ENCODE measurements around the gene C1orf105. TPM values are rescaled to one million over a fixed set of nuclear protein-coding genes. Genes with fewer than 3 reads are reported as not detected.

Gene C1orf105
- total RNA-seq, 4 donors from 2014 or later, result not detected

DNA sequence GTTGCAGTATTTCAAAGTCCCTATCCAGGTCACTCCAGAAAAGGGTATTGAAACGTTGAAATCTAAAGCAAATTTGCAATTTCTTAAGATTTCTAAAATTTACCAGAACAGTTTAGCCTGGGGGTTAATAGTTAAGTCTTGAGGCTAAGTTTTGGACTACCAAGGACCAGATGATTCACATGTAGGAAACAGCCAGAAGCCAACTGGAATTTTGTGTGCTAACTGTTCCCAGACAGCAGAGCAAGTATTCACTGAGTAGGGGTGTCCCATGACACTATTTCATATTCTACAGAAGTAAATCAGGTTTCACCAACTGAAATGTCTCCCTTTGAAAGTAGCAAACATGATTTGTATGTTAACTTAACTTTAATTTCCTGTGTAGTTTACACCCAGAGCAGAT, 11.5 kb upstream of the C1orf105 start:
- TF ChIP-seq POLR2A (IDR thresholded peaks at IDR 0.05), result no peak
- TF ChIP-seq, protein P1, sequence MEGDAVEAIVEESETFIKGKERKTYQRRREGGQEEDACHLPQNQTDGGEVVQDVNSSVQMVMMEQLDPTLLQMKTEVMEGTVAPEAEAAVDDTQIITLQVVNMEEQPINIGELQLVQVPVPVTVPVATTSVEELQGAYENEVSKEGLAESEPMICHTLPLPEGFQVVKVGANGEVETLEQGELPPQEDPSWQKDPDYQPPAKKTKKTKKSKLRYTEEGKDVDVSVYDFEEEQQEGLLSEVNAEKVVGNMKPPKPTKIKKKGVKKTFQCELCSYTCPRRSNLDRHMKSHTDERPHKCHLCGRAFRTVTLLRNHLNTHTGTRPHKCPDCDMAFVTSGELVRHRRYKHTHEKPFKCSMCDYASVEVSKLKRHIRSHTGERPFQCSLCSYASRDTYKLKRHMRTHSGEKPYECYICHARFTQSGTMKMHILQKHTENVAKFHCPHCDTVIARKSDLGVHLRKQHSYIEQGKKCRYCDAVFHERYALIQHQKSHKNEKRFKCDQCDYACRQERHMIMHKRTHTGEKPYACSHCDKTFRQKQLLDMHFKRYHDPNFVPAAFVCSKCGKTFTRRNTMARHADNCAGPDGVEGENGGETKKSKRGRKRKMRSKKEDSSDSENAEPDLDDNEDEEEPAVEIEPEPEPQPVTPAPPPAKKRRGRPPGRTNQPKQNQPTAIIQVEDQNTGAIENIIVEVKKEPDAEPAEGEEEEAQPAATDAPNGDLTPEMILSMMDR (IDR thresholded peaks at IDR 0.05), result no peak
- H3K4me3 ChIP-seq, result no peak overlapping the region

DNA sequence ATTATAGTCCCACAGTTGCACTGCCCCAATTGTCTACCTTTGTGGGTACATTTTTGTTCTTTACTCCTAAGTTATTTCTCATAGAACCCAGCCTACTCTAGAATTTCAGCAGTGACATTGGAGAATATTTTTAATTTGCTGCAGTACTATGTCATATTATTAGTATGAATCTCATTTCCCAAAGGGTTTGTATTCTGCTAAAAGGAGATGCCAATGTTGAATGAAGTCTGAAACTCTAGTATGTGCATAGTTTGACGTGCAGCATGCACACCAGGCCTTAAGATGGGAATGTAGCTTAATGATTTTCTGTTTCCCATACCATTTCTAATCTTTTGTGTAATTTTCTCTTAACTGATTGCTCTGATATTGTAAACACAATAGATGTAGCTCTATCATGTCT, 10.5 kb upstream of the C1orf105 start:
- no peak for TF ChIP-seq POLR2A (IDR thresholded peaks at IDR 0.05)
- H3K4me1 ChIP-seq, result no peaks in the 10 kb centered on the region
- intact Hi-C loops (cut with DNase I), result no loop called here
- no peaks in the 10 kb centered on the region for H3K9me3 ChIP-seq
- H3K4me3 ChIP-seq, result no peak overlapping the region
- 84 to 91% methylated on average over 1 of the region's 1 CpG for WGBS, 2 donors
- no peak overlapping the region for H3K27ac ChIP-seq
- no peaks in the 10 kb centered on the region for H3K27me3 ChIP-seq
- H3K36me3 ChIP-seq, result no peaks in the 10 kb centered on the region
- no peak for DNase-seq

More for the DNA sequence above, 11.5 kb upstream of the C1orf105 start:
- H3K9me3 ChIP-seq, result no peaks in the 10 kb centered on the region
- intact Hi-C loops (cut with DNase I), result no loop called here
- no peak for DNase-seq
- WGBS, 2 donors, result 69 to 74% methylated on average over 1 of the region's 1 CpG
- no peaks in the 10 kb centered on the region for H3K4me1 ChIP-seq
- H3K36me3 ChIP-seq, result no peaks in the 10 kb centered on the region
- H3K27me3 ChIP-seq, result no peaks in the 10 kb centered on the region
- no peak overlapping the region for H3K27ac ChIP-seq

DNA sequence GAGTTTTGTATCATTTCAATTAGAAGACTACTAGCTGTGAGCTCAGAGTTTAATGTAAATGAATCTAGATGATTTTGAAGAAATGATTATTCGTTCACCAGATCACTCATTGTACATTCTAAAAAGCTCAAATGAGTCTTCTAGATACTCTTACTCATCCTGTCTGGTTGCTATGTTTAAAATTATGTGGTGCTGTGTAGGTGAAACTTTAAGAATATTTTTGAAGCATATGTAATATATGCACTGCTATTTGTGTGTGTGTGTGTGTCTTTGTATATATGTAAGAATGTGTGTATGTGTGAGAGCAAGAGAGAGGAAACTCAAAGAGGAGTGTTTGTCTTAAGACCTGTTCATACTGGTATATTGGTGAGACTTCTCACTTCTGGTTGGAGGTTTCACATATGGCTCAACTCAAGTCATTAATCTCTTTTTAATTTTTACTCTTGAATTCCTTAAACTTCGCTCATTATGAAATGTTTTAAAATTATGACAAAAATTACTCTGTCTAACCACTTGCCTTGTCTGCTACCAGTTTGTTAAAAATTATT, 8.6 kb upstream of the C1orf105 start:
- Histone ChIP-seq H3K4me3 (no peak overlapping the region), H3K9me3 (no peaks in the 10 kb centered on the region), H3K27ac (no peak overlapping the region), H3K27me3 (no peaks in the 10 kb centered on the region), H3K36me3 (no peaks in the 10 kb centered on the region), H3K4me1 (no peaks in the 10 kb centered on the region)
- TF ChIP-seq, protein P1 (IDR thresholded peaks at IDR 0.05), result no peak
- no peak for TF ChIP-seq POLR2A (IDR thresholded peaks at IDR 0.05)
- WGBS, 2 donors, result 85 to 87% methylated on average over 2 of the region's 2 CpGs
- intact Hi-C loops (cut with DNase I), result no loop called here
- no peak for DNase-seq

DNA sequence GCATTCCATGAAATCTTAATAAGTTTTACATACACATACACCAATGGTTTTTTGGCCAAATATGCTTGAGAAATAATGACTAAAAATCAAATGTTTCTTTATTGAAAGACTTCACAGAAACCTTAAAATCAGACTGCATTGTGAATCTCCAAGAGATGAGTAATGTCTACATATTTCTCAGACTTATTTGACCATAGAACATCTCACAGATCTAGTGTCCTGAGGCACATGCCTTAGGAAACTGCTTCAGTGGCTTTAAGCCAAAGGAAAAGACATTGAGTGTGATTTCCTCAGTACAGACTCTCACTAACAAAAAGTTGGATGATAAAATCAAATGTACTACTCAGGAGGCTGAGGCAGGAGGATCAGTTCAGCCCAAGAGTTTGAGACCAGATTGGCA, 6.2 kb upstream of the C1orf105 start:
- Histone ChIP-seq H3K36me3 (no peaks in the 10 kb centered on the region), H3K4me1 (no peaks in the 10 kb centered on the region), H3K9me3 (no peaks in the 10 kb centered on the region), H3K4me3 (no peak overlapping the region), H3K27me3 (no peaks in the 10 kb centered on the region), H3K27ac (no peak overlapping the region)
- TF ChIP-seq, protein P1 (IDR thresholded peaks at IDR 0.05), result no peak
- no peak for TF ChIP-seq POLR2A (IDR thresholded peaks at IDR 0.05)
- intact Hi-C loops (cut with DNase I), result no loop called here
- no peak for DNase-seq

DNA sequence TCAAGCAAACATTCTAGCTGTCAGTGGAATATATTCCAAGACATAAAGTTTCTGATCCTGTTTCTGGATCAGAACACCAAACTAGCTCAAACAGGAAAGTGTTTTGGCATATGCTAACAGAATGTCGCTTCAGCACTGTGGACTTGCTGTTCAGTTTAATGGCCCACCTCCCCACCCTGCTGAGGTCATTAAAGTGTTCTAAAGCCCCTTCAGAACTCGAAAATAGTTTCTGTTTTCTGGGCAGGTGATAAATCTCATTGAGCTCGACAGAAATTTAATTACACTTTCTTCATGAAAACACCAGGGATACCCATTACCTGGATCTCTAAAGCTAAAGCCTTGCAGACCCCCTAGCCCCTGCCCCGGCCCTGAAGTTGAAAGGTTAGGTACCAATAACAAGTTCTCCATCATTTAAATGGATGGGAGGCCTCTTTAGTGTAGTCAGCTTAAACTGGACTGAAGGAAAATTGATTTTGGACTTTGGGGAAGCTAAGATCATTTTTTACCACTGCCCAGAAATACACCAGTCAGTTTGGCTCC, 3.9 kb upstream of the C1orf105 start:
- no peak overlapping the region for H3K4me3 ChIP-seq
- 68 to 88% methylated on average over 4 of the region's 4 CpGs for WGBS, 2 donors
- DNase-seq, result no peak
- intact Hi-C loops (cut with DNase I), result no loop called here
- H3K9me3 ChIP-seq, result no peaks in the 10 kb centered on the region
- H3K27me3 ChIP-seq, result no peaks in the 10 kb centered on the region
- H3K36me3 ChIP-seq, result no peaks in the 10 kb centered on the region
- no peaks in the 10 kb centered on the region for H3K4me1 ChIP-seq
- TF ChIP-seq, protein P1 (IDR thresholded peaks at IDR 0.05), result no peak
- TF ChIP-seq POLR2A (IDR thresholded peaks at IDR 0.05), result no peak
- H3K27ac ChIP-seq, result no peak overlapping the region

DNA sequence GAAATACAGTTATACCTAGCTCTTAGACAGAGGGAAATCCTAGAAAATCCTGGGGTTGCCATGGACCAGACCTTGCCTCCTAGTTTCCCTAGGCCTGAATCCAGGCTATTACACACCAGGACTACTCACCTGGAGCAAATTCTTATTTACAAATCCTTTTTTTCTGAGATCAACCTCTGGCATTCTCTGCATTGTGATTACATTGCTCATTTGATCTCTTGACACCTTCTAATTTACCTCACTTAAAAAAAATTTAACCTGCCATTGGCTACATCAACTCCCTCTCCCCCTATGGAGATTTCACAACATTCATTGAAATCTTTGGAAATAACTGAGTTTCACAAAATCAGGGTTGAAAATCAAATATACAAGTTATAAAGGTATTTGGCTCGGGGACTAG, 2.9 kb upstream of the C1orf105 start:
- H3K4me3 ChIP-seq, result no peak overlapping the region
- no peak for DNase-seq
- intact Hi-C loops (cut with DNase I), result no loop called here
- no peaks in the 10 kb centered on the region for H3K9me3 ChIP-seq
- 88 to 100% methylated on average over 1 of the region's 1 CpG for WGBS, 2 donors
- no peaks in the 10 kb centered on the region for H3K36me3 ChIP-seq
- no peaks in the 10 kb centered on the region for H3K4me1 ChIP-seq
- no peak for TF ChIP-seq POLR2A (IDR thresholded peaks at IDR 0.05)
- TF ChIP-seq, protein P1 (IDR thresholded peaks at IDR 0.05), result no peak
- H3K27me3 ChIP-seq, result no peaks in the 10 kb centered on the region
- no peak overlapping the region for H3K27ac ChIP-seq

Measured in esophagus squamous epithelium (tissue), 5 donors.